HG03175 (cell line): Measurements from ENCODE around the gene PSMC1.
"Not testable (repeated sequence)": the region's sequence is repeated elsewhere in the genome, so short reads cannot be mapped to it uniquely, and the experiment has no call there.

Source experiments
- ATAC-seq: cut with Tn5 transposase; IDR thresholded peaks from one replicate; pipeline ENCODE4 v1.9.1; 2021; ENCODE audit warnings: mild to moderate bottlenecking, moderate library complexity; ENCODE audit not compliant: unreplicated experiment

Gene PSMC1

DNA sequence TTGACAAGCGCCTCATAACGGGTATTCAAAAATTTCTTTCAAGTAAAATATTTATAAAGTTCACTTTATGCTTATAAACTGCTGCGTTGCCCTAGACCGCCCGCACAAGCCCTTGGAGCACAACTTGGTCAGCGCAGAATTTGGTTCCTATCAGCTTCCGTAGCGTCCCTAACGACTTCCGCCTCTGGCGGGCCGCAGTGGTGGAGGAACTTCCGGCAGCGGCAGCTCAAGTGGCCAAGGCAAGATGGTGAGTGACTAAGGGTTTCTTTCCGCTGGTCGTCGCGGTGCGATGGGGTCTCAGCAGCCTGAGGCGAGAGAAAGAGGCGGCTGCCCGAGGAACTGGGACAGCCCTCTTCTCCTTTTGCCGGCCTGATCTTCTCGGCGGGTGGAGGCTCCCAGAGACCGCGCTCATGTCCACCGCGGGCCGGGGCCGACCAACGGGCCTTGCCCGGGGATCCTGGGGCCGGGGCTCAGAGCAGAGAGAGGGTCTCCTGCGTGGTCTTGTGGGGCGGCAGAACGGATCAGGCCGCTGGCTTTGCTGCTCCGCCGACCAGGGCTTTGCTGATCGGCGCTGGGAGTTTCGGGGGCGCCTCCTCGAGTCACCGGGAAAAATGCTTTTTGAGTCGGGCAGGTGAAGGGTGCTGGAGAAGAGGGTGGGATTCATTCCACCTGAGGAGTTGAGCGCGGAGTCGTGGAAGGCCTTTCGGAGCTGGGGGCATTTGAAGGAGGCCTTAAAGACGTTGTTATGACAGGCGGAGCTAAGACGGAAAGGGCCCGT, at the start of gene PSMC1:
Gene PSMC1, plus strand, starts transcription at position 200 of the 778 bp plus-strand sequence. Its CDS starts 45 bp downstream, at position 245.
- ATAC-seq: peak; percentile 97

- no peak for ATAC-seq
Measured at GRCh38 chr14:90213099-90213748, 43.1 kb upstream of the PSMC1 start.

GRCh38 chr14:90228478-90228877, 27.9 kb upstream of the PSMC1 start:
- ATAC-seq: no peak

DNA sequence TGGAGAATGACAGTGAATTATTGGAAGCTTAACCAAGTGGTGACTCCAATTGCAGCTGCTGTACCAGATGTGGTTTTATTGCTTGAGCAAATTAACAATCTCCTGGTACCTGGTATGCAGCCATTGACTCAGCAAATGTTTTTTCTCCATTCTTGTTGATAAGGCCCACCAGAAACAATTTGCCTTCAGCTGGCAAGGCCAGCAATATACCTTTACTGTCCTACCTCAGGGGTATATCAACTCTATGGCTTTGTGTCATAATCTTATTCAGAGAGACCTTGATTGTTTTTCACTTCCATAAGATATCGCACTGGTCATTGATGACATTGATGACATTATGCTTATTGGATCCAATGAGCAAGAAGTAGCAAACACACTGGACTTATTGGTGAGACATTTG, 26.4 kb upstream of the PSMC1 start:
- ATAC-seq: not testable (repeated sequence)

GRCh38 chr14:90235179-90235976, 21.0 kb upstream of the PSMC1 start:
- ATAC-seq: peak; percentile 73

- no peak for ATAC-seq
Measured at GRCh38 chr14:90239139-90239538, 17.2 kb upstream of the PSMC1 start.

- ATAC-seq: no peak
Measured at GRCh38 chr14:90242444-90242843, 13.9 kb upstream of the PSMC1 start.

GRCh38 chr14:90246936-90247335, 9.4 kb upstream of the PSMC1 start:
- ATAC-seq: no peak

DNA sequence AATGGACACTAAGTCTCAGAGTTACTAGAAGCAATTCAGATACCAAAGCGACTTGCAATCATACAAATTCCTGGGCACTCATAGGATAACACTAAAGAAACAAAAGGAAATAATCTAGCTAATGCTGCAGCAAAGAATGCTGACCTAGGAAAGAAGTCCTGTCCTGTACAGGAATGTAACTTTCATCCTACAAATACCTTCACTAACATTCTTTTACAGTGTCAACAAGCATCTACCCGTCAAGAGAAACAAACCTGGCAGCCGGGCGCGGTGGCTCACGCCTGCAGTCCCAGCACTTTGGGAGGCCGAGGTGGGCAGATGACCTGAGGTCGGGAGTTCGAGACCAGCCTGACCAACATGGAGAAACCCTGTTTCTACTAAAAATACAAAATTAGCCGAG, 8.9 kb upstream of the PSMC1 start:
- ATAC-seq: not testable (repeated sequence)

DNA sequence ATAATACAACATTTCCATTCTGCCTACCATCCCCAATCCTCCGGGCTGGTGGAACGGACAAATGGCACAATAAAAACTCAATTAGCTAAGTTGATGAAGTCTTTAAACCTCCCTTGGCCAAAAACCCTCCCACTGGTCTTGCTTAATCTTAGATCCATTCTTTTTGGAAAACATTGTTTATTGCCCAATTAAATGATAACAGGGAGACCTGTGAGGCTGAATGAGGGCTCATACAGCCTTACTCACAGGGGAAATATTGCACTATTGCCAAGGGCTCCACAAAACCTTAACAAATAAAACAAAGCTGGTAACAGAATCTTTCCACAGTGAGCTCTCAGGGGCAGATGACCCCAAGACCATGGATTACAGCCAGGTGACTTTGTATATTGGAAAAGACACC, 7.8 kb upstream of the PSMC1 start:
- ATAC-seq: no peak

GRCh38 chr14:90253826-90254225, 2.5 kb upstream of the PSMC1 start:
- ATAC-seq: no peak

DNA sequence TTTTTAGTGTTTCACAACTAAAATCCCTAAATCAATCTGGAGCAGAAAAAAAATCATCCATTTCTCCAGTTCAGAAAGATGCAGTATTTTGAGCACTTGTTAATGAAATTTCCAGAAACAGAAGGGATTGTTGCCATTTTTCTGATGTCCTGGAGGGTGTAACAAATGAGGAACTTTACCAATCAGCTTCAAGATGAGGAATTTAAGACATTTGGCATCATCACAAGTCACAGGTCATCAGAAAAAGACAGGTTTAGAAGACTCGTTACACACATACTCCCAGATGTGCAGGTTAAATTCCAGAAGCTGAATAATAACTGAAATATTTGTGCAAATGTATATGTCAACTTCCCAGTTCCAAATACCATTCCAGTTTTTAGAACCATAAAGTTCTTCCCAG, 482 bp upstream of the PSMC1 start:
- ATAC-seq: no peak

- ATAC-seq: peak; percentile 94
Measured at GRCh38 chr14:90263748-90264449, 7.5 kb downstream of the PSMC1 start.

- ATAC-seq: no peak
Measured at GRCh38 chr14:90266441-90267154, 10.2 kb downstream of the PSMC1 start.

DNA sequence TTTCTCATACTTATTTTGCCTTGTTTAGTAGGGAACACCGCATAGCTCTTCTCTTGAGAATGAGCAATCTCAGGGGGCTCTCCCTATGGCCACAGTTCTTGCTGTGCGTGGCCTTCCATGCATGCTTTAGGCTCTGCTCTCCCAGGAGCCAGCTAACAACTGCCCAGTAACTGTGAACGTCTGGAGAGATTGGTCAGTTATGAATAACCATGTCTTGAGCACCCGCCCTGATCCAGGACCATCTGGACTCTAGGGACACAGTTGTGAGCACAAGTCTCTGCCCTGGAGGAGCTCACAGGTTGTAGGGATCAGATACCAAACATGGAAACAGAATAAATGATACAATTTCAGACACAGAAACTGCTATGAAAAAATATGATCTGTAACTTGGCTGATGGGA, 12.1 kb downstream of the PSMC1 start:
- ATAC-seq: no peak

DNA sequence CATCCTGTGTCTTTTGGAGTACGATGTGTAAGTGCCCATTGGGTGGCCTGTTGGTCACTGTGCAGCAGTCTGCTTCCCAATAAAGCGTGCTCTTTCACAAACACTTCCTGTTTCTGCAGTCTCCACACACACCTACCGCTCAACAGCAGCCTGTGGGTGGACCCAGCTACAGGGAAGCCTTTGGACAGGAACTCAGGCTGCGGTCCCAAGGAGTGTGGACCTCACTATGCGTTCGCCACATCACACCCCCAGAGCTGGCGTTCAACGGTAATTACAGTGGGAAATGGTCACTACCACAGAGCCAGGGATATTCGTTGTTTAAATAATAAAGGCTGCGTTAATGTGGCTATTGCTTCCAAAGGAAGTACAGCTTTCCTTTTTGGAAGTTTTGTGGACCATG, 16.2 kb downstream of the PSMC1 start:
- ATAC-seq: no peak

- ATAC-seq: no peak
Measured at GRCh38 chr14:90273532-90273931, 17.2 kb downstream of the PSMC1 start.

- ATAC-seq: no peak
Measured at GRCh38 chr14:90274019-90274418, 17.7 kb downstream of the PSMC1 start.

GRCh38 chr14:90274808-90275457, 18.6 kb downstream of the PSMC1 start:
- ATAC-seq: no peak

DNA sequence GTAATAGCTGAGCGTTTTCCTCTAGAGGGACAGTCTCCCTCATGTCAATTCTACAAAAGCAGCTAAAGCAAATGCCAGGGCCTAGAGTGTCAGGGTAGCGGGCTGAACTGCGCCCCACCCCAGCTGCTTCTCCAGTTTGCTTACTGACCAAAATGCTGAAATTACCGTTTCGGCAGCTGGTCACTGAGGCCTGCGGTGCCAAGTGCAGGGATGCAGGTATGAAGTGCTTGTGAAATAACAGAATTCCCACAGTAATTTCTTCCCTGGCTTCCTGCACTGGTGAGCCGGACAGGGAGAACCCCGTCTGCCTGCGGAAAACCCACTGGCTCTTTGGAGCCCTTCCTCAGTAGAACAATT, 19.1 kb downstream of the PSMC1 start:
- no peak for ATAC-seq
